GM21825 (cell line): Measurements from ENCODE around the gene PER1.
"Not testable (repeated sequence)": the region's sequence is repeated elsewhere in the genome, so short reads cannot be mapped to it uniquely, and the experiment has no call there.

Experiments
- ATAC-seq: cut with Tn5 transposase; IDR thresholded peaks from one replicate; pipeline ENCODE4 v1.9.1; 2021; ENCODE audit warnings: mild to moderate bottlenecking, moderate library complexity; ENCODE audit not compliant: unreplicated experiment

The PER1 gene

GRCh38 chr17:8122924-8123694, 29.1 kb downstream of the PER1 start:
- ATAC-seq, result no peak

GRCh38 chr17:8122422-8122923, 29.7 kb downstream of the PER1 start:
- no peak for ATAC-seq

- ATAC-seq, result peak; percentile 28
Observed at GRCh38 chr17:8121681-8122421, 30.4 kb downstream of the PER1 start.

- no peak for ATAC-seq
Observed at GRCh38 chr17:8121407-8121680, 30.9 kb downstream of the PER1 start.

- ATAC-seq, result no peak
Observed at GRCh38 chr17:8120520-8121406, 31.4 kb downstream of the PER1 start.

GRCh38 chr17:8119581-8120519, 32.4 kb downstream of the PER1 start:
- ATAC-seq, result peak; percentile 26

- peak; percentile 28 for ATAC-seq
Observed at GRCh38 chr17:8118769-8119580, 33.2 kb downstream of the PER1 start.

GRCh38 chr17:8117980-8118768, 34.0 kb downstream of the PER1 start, which contains the start of gene ALOXE3:
Gene ALOXE3, minus strand, starts transcription at chr17:8118514. Its CDS starts 524 bp downstream, at chr17:8117990.
- no peak for ATAC-seq

GRCh38 chr17:8117367-8117979, 34.7 kb downstream of the PER1 start:
- ATAC-seq, result no peak

- no peak for ATAC-seq
Observed at GRCh38 chr17:8116776-8117175, 35.4 kb downstream of the PER1 start.

GRCh38 chr17:8110907-8111306, 41.3 kb downstream of the PER1 start:
- no peak for ATAC-seq

- ATAC-seq, result no peak
Observed at GRCh38 chr17:8110456-8110804, 41.8 kb downstream of the PER1 start.

- no peak for ATAC-seq
Observed at GRCh38 chr17:8109661-8110455, 42.3 kb downstream of the PER1 start.

GRCh38 chr17:8108972-8109660, 43.1 kb downstream of the PER1 start:
- no peak for ATAC-seq

GRCh38 chr17:8106980-8107379, 45.2 kb downstream of the PER1 start:
- ATAC-seq, result not testable (repeated sequence)

- ATAC-seq, result no peak
Observed at GRCh38 chr17:8105957-8106398, 46.2 kb downstream of the PER1 start.

GRCh38 chr17:8104911-8105310, 47.3 kb downstream of the PER1 start:
- no peak for ATAC-seq
